Measurements from ENCODE around the gene LZTR1. TPM values are rescaled to one million over a fixed set of nuclear protein-coding genes. Genes with fewer than 3 reads are reported as not detected.
A peak's percentile ranks its signal among the peaks of the same experiment; 100 is the strongest.

LZTR1 gene
- total RNA-seq, 1 experiment from 2014 or later, result 23.4 TPM

- no peak overlapping the region for H3K27ac ChIP-seq
- no peaks in the 10 kb centered on the region for H3K79me2 ChIP-seq (ENCODE audit: low read depth)
- peak overlapping the region; percentile 34; the same call in 1 of the 2 replicates for H3K4me3 ChIP-seq
- no peaks in the 10 kb centered on the region for H3K27me3 ChIP-seq (ENCODE audit: insufficient read depth, low read depth)
- no peaks in the 10 kb centered on the region for H3K36me3 ChIP-seq (ENCODE audit: low read depth)
- intact Hi-C loops (cut with micrococcal nuclease; ENCODE audit: unreplicated experiment), result no loop called here
- H3K4me1 ChIP-seq (replicated peaks; ENCODE audit: insufficient read depth), result peaks cover 15% of the 10 kb centered on the region
- H3K9me2 ChIP-seq (ENCODE audit: insufficient read depth), result no peaks in the 10 kb centered on the region
- no peak for DNase-seq
- no peaks in the 10 kb centered on the region for H3F3A ChIP-seq (ENCODE audit: insufficient read depth, low read depth)
- no peak for TF ChIP-seq EZH2 (IDR thresholded peaks at IDR 0.05; ENCODE audit: low read depth)
- no peak for TF ChIP-seq CTCF (conservative IDR thresholded peaks at IDR 0.05)
- no peak overlapping the region for H2AFZ ChIP-seq
- ChIA-PET CTCF (no interaction called here), POLR2A (ENCODE audit: unreplicated experiment) (interaction anchor here (0.6 kb wide), 1 partner anchor 13 kb away, joined by 3 read pairs; the partner anchor contains the start of gene THAP7)
- peak overlapping the region; percentile 70 for H3K4me2 ChIP-seq
- no peaks in the 10 kb centered on the region for H4K20me1 ChIP-seq (ENCODE audit: insufficient read depth)
- no peaks in the 10 kb centered on the region for H3K9me3 ChIP-seq (ENCODE audit: insufficient read depth, low read depth)
- BruUV-seq (replicated peaks), result no TSS peak
Observed at GRCh38 chr22:21015466-21016006, 33.4 kb downstream of the LZTR1 start.

- Histone ChIP-seq H3K4me2 (no peak overlapping the region), H3K4me1 (replicated peaks; ENCODE audit: insufficient read depth) (peaks cover 15% of the 10 kb centered on the region), H3K79me2 (ENCODE audit: low read depth) (no peaks in the 10 kb centered on the region), H3K27me3 (ENCODE audit: insufficient read depth, low read depth) (no peaks in the 10 kb centered on the region), H3K9me2 (ENCODE audit: insufficient read depth) (no peaks in the 10 kb centered on the region), H3K4me3 (no peak overlapping the region), H3K9me3 (ENCODE audit: insufficient read depth, low read depth) (no peaks in the 10 kb centered on the region), H2AFZ (no peak overlapping the region), H4K20me1 (ENCODE audit: insufficient read depth) (no peaks in the 10 kb centered on the region), H3K36me3 (ENCODE audit: low read depth) (no peaks in the 10 kb centered on the region), H3K27ac (no peak overlapping the region), H3F3A (ENCODE audit: insufficient read depth, low read depth) (no peaks in the 10 kb centered on the region)
- TF ChIP-seq CTCF (conservative IDR thresholded peaks at IDR 0.05), result no peak
- TF ChIP-seq EZH2 (IDR thresholded peaks at IDR 0.05; ENCODE audit: low read depth), result no peak
- ChIA-PET CTCF (interaction anchor here (0.6 kb wide), 1 partner anchor 27 kb away, joined by 4 read pairs; no protein-coding TSS in a partner anchor), POLR2A (ENCODE audit: unreplicated experiment) (no interaction called here)
- no peak for DNase-seq
- no TSS peak for BruUV-seq (replicated peaks)
- intact Hi-C loops (cut with micrococcal nuclease; ENCODE audit: unreplicated experiment), result no loop called here
Observed at GRCh38 chr22:21016644-21017420, 34.7 kb downstream of the LZTR1 start.

GRCh38 chr22:21018314-21018713, 36.2 kb downstream of the LZTR1 start:
- H3K4me1 ChIP-seq (replicated peaks; ENCODE audit: insufficient read depth), result peaks cover 15% of the 10 kb centered on the region
- no peak overlapping the region for H2AFZ ChIP-seq
- TF ChIP-seq CTCF (conservative IDR thresholded peaks at IDR 0.05) (no peak), EZH2 (IDR thresholded peaks at IDR 0.05; ENCODE audit: low read depth) (no peak)
- no TSS peak for BruUV-seq (replicated peaks)
- no peak overlapping the region for H3K27ac ChIP-seq
- no peaks in the 10 kb centered on the region for H3K36me3 ChIP-seq (ENCODE audit: low read depth)
- intact Hi-C loops (cut with micrococcal nuclease; ENCODE audit: unreplicated experiment), result no loop called here
- H3K79me2 ChIP-seq (ENCODE audit: low read depth), result no peaks in the 10 kb centered on the region
- ChIA-PET CTCF (no interaction called here), POLR2A (ENCODE audit: unreplicated experiment) (no interaction called here)
- H3K9me2 ChIP-seq (ENCODE audit: insufficient read depth), result no peaks in the 10 kb centered on the region
- no peaks in the 10 kb centered on the region for H4K20me1 ChIP-seq (ENCODE audit: insufficient read depth)
- no peaks in the 10 kb centered on the region for H3K9me3 ChIP-seq (ENCODE audit: insufficient read depth, low read depth)
- no peak overlapping the region for H3K4me3 ChIP-seq
- H3F3A ChIP-seq (ENCODE audit: insufficient read depth, low read depth), result no peaks in the 10 kb centered on the region
- DNase-seq, result no peak
- H3K27me3 ChIP-seq (ENCODE audit: insufficient read depth, low read depth), result no peaks in the 10 kb centered on the region
- no peak overlapping the region for H3K4me2 ChIP-seq

Data from PC-9 (cell line).